Endothelial cell of umbilical vein (primary cell): ENCODE results near the gene ODAPH. TPM values are rescaled to one million over a fixed set of nuclear protein-coding genes. Genes with fewer than 3 reads are reported as not detected.
A peak's percentile ranks its signal among the peaks of the same experiment; 100 is the strongest.
"Not testable (repeated sequence)": the region's sequence is repeated elsewhere in the genome, so short reads cannot be mapped to it uniquely, and the experiment has no call there.

Experiments
- Bru-seq: library from RNA; stranded (reverse); fragments of 400-500 nt; gene quantifications from one replicate; lab custom pipeline; 2021; lab: Mats Ljungman, UMichigan
- BruChase-seq, 2 experiments: library from RNA; stranded (reverse); fragments of 400-500 nt; gene quantifications; one replicate each; lab custom pipeline; 2021; lab: Mats Ljungman, UMichigan
- BruUV-seq: library from RNA; stranded (reverse); fragments of 400-500 nt; replicated peaks from 2 replicates; lab custom pipeline; 2021; lab: Mats Ljungman, UMichigan
- CTCF ChIA-PET: fragments of 300-600, 350-600 bp; sonication (Branson Sonifier 250); formaldehyde crosslinking; loops from one replicate; lab custom pipeline; 2021; ENCODE audit warnings: antibody characterized with exemption, inconsistent platforms; lab: Charles Lee
- POLR2A ChIA-PET: fragments of 300-600, 350-600 bp; sonication (Branson Sonifier 250); formaldehyde crosslinking; loops from one replicate; lab custom pipeline; 2021; ENCODE audit warnings: antibody characterized with exemption, inconsistent platforms; lab: Charles Lee
- DNase-seq: peaks from one replicate; pipeline ENCODE4 v3.0.0-alpha.2; 2011; ENCODE audit warnings: low read depth, low spot score
- FAIRE-seq: peaks from 2 replicates; lab custom pipeline; 2011; peaks lifted over from hg19 to GRCh38; lab: Jason Lieb, UNC
- H2AFZ ChIP-seq: 2 replicates; pipeline ENCODE4 v1.6.0; 2012; ENCODE audit warnings: low read depth, low read length, control low read depth, inconsistent platforms
- H3K27ac ChIP-seq: 2 replicates; pipeline ENCODE4 v1.5.1; 2011; ENCODE audit warnings: low read depth, mild to moderate bottlenecking, control low read depth, low read length, moderate library complexity; ENCODE audit not compliant: insufficient read depth
- H3K27me3 ChIP-seq, 2 experiments: 2 replicates each; pipeline versions ENCODE4 v1.6.0 to v1.6.1; 2011; ENCODE audit warnings: low read length in 2 of 2, mixed read lengths in 1 of 2; ENCODE audit not compliant: control insufficient read depth in 2 of 2, insufficient read depth in 2 of 2
- H3K36me3 ChIP-seq, 2 experiments: 2 replicates in 1 of 2; 3 replicates in 1 of 2; pipeline ENCODE4 v1.5.1; 2011; ENCODE audit warnings: low read length in 2 of 2, mild to moderate bottlenecking in 1 of 2, moderate library complexity in 1 of 2; ENCODE audit not compliant: control insufficient read depth in 2 of 2, insufficient read depth in 2 of 2; ENCODE audit errors: extremely low read depth in 1 of 2
- H3K4me1 ChIP-seq: 3 replicates; pipeline ENCODE4 v1.5.1; 2011; ENCODE audit warnings: mild to moderate bottlenecking, low read length; ENCODE audit not compliant: control insufficient read depth, insufficient read depth; ENCODE audit errors: extremely low read depth
- H3K4me2 ChIP-seq: 2 replicates; pipeline ENCODE4 v1.6.1; 2011; ENCODE audit warnings: low read length, control low read depth, mixed read lengths; ENCODE audit not compliant: insufficient read depth
- H3K4me3 ChIP-seq, 3 experiments: fragments of 200-600 bp in 1 of 3; sonication (generic), shearing (Covaris generic) in 1 of 3; replicated peaks in 1 of 3; 2 replicates each; pipeline ENCODE4 v1.5.1; 2011 to 2016; ENCODE audit warnings: control low read depth in 3 of 3, low read length in 3 of 3, mild to moderate bottlenecking in 2 of 3, inconsistent platforms in 1 of 3, low read depth in 1 of 3, moderate library complexity in 1 of 3; ENCODE audit not compliant: insufficient read depth in 1 of 3
- H3K79me2 ChIP-seq: 2 replicates; pipeline ENCODE4 v1.6.0; 2012; ENCODE audit warnings: low read length, inconsistent platforms; ENCODE audit not compliant: control insufficient read depth, insufficient read depth
- H3K9ac ChIP-seq: replicated peaks from 2 replicates; pipeline ENCODE3; 2011; ENCODE audit warnings: low read length, control low read depth; ENCODE audit not compliant: insufficient read depth; ENCODE audit errors: extremely low read depth
- H3K9me1 ChIP-seq: replicated peaks from 3 replicates; pipeline ENCODE4 v1.6.0; 2011; ENCODE audit warnings: mild to moderate bottlenecking, low read length; ENCODE audit not compliant: control insufficient read depth, insufficient read depth; ENCODE audit errors: extremely low read depth
- H3K9me3 ChIP-seq: replicated peaks from 2 replicates; pipeline ENCODE4 v1.5.1; 2012; ENCODE audit warnings: low read length, inconsistent platforms; ENCODE audit not compliant: control insufficient read depth, insufficient read depth
- H4K20me1 ChIP-seq: replicated peaks from 2 replicates; pipeline ENCODE3; 2011; ENCODE audit warnings: mild to moderate bottlenecking, low read length; ENCODE audit not compliant: control insufficient read depth, insufficient read depth; ENCODE audit errors: extremely low read depth
- CTCF ChIP-seq, 2 donors: IDR thresholded peaks; 1 replicate in 1 of 2; 2 replicates in 1 of 2; pipeline ENCODE4 v1.5.1; 2011; ENCODE audit warnings: low read length in 2 of 2, mild to moderate bottlenecking in 2 of 2, moderate library complexity in 2 of 2, control low read depth in 1 of 2, inconsistent platforms in 1 of 2, low read depth in 1 of 2; ENCODE audit not compliant: insufficient read depth in 1 of 2; ENCODE audit errors: extremely low read depth in 1 of 2
- EZH2 ChIP-seq: IDR thresholded peaks from 2 replicates; pipeline ENCODE4 v1.6.1; 2012; ENCODE audit warnings: borderline replicate concordance, low read depth, mild to moderate bottlenecking, moderate library complexity, low read length, inconsistent platforms; ENCODE audit not compliant: severe bottlenecking
- FOS ChIP-seq: IDR thresholded peaks from 2 replicates; pipeline ENCODE4 v1.6.1; 2011; ENCODE audit warnings: mild to moderate bottlenecking, low read length, moderate library complexity, borderline replicate concordance; ENCODE audit not compliant: insufficient read depth
- GATA2 ChIP-seq: IDR thresholded peaks from 2 replicates; pipeline ENCODE4 v1.7.0; 2011; ENCODE audit warnings: low read depth, mild to moderate bottlenecking, moderate library complexity, mixed read lengths, low read length; ENCODE audit not compliant: insufficient read length, insufficient read depth
- JUN ChIP-seq: IDR thresholded peaks from 2 replicates; pipeline ENCODE4 v1.6.1; 2011; ENCODE audit warnings: borderline replicate concordance, low read depth; ENCODE audit not compliant: insufficient read length, insufficient read depth
- MAX ChIP-seq: IDR thresholded peaks from 2 replicates; pipeline ENCODE4 v1.6.1; 2011; ENCODE audit not compliant: insufficient read depth, insufficient read length
- MYC ChIP-seq: IDR thresholded peaks from one replicate; pipeline ENCODE4 v1.6.1; 2011; ENCODE audit warnings: mild to moderate bottlenecking, low read depth, low read length
- POLR2A ChIP-seq: IDR thresholded peaks from 2 replicates; pipeline ENCODE4 v1.6.1; 2012; ENCODE audit warnings: low read depth, mild to moderate bottlenecking, control low read depth, low read length
- POLR2AphosphoS5 ChIP-seq: IDR thresholded peaks from 2 replicates; pipeline ENCODE4 v1.6.1; 2012; ENCODE audit warnings: low read depth, mild to moderate bottlenecking, control low read depth, low read length, moderate library complexity; ENCODE audit not compliant: insufficient read depth
- dilution Hi-C: fragments of 300-500 bp; cut with MboI; formaldehyde crosslinking; loops from one replicate; pipeline ENCODE4 v1.15.0; 2019; ENCODE audit warnings: low sequenced_read_pairs; ENCODE audit not compliant: extremely low pct_ligation_motif_present
- intact Hi-C: fragments of 100-400 bp; cut with micrococcal nuclease; formaldehyde crosslinking; loops from one replicate; pipeline ENCODE4 v1.10.0; 2022
- long read RNA-seq: library from polyadenylated mRNA; stranded (forward); transcript quantifications from one replicate; pipeline ENCODE4 v2.0.0, GENCODE V29; 2021
- polyA minus RNA-seq, 3 experiments: library from RNA; depleted of rRNA, polyadenylated mRNA; stranded (reverse); fragments of >200 nt; gene quantifications; 1 replicate in 1 of 3; 2 replicates in 2 of 3; pipeline ENCODE4 v1.2.3, GENCODE V29; 2011
- polyA plus RNA-seq, 4 experiments: library from polyadenylated mRNA; depleted of rRNA in 3 of 4; stranded (reverse) in 3 of 4; unstranded in 1 of 4; fragments of >200 nt; gene quantifications; 2 replicates each; pipeline versions ENCODE4 v1.2.1 to v1.2.3, GENCODE V29; 2011 to 2012; ENCODE audit warnings: missing spikeins in 1 of 4
- total RNA-seq: library from RNA; stranded (reverse); gene quantifications from 2 replicates; pipeline ENCODE4 v1.2.3, GENCODE V29; 2021

The ODAPH gene
- total RNA-seq, result not detected in 2 replicates
- polyA plus RNA-seq, result not detected in 2 replicates
- not detected in 2 replicates for polyA plus RNA-seq (2011; cell fraction: cytosol; rRNA removed)
- not detected in 2 replicates for polyA plus RNA-seq (2011; cell fraction: nucleus; rRNA removed)
- polyA plus RNA-seq (2012), result not detected in 2 replicates
- polyA minus RNA-seq, result not detected in 2 replicates
- not detected for polyA minus RNA-seq (2011; cell fraction: cytosol; rRNA and poly(A)+ RNA removed)
- polyA minus RNA-seq (2011; cell fraction: nucleus; rRNA and poly(A)+ RNA removed), result not detected in 2 replicates
- not detected for Bru-seq, nascent RNA
- BruChase-seq, experiment 1, labeled RNA remaining after a 6-hour chase, result percentile 21 among the genes with signal in this experiment
- percentile 8 among the genes with signal in this experiment for BruChase-seq, experiment 2, labeled RNA remaining after a 2-hour chase
- long read RNA-seq, result 0 reads

- no TSS peak for BruUV-seq
- DNase-seq, result no peak
- no peaks in the 10 kb centered on the region for H3K79me2 ChIP-seq
- ChIA-PET CTCF (interaction anchor here (0.9 to 2.3 kb wide), 2 partner anchors 293 to 339 kb away, joined by 3 to 8 read pairs; no protein-coding TSS in a partner anchor), POLR2A (no interaction called here)
- no peak within 1 kb of the TSS for H3K4me2 ChIP-seq
- no peak for FAIRE-seq
- H3K27ac ChIP-seq, result no peak within 1 kb of the TSS
- intact Hi-C loops, result no loop called here
- no peaks in the 10 kb centered on the region for H3K9me3 ChIP-seq
- dilution Hi-C loops, result no loop called here
- H3K36me3 ChIP-seq, result no peaks in the 10 kb centered on the region
- no peaks in the 10 kb centered on the region for H3K9me1 ChIP-seq
- TF ChIP-seq FOS (no peak), POLR2A (no peak), MYC (no peak), JUN (no peak), CTCF (IDR thresholded peaks at IDR 0.05; ENCODE audit: extremely low read depth in 1 of 2, insufficient read depth in 1 of 2, low read depth in 1 of 2, low read length in 2 of 2) (no peak), MAX (no peak), POLR2AphosphoS5 (no peak), EZH2 (no peak), GATA2 (no peak)
- H3K9ac ChIP-seq, result no peak within 1 kb of the TSS
- no peak within 1 kb of the TSS for H2AFZ ChIP-seq
- no peak within 1 kb of the TSS for H3K4me3 ChIP-seq
- H3K27me3 ChIP-seq, result peaks cover 2 to 20% of the 10 kb centered on the region in 2 experiments
- no peaks in the 10 kb centered on the region for H4K20me1 ChIP-seq
- no peaks in the 10 kb centered on the region for H3K4me1 ChIP-seq
Measured at GRCh38 chr4:75555294-75556164, at the start of gene ODAPH. Gene ODAPH, plus strand, starts transcription at chr4:75556066. Its CDS starts 17 bp downstream, at chr4:75556083.

- intact Hi-C loops, H3K9me1 ChIP-seq, H3K4me2 ChIP-seq, H3K9me3 ChIP-seq, H3K36me3 ChIP-seq, FAIRE-seq, H3K27ac ChIP-seq, H3K27me3 ChIP-seq, H3K9ac ChIP-seq, BruUV-seq, dilution Hi-C loops, H2AFZ ChIP-seq, H4K20me1 ChIP-seq, DNase-seq, POLR2A ChIA-PET, H3K4me3 ChIP-seq: not testable (repeated sequence)
- peaks cover 63% of the 10 kb centered on the region for H3K79me2 ChIP-seq
- CTCF ChIA-PET, result interaction anchor here (1.0 kb wide), 1 partner anchor 19 kb away, joined by 3 read pairs; no protein-coding TSS in a partner anchor
- H3K4me1 ChIP-seq, result peaks cover 26% of the 10 kb centered on the region
Measured at GRCh38 chr4:75509592-75509991, 46.3 kb upstream of the ODAPH start.
